ENCODE data around the gene GSG1.
"Not testable (repeated sequence)": the region's sequence is repeated elsewhere in the genome, so short reads cannot be mapped to it uniquely, and the experiment has no call there.

The GSG1 gene

DNA sequence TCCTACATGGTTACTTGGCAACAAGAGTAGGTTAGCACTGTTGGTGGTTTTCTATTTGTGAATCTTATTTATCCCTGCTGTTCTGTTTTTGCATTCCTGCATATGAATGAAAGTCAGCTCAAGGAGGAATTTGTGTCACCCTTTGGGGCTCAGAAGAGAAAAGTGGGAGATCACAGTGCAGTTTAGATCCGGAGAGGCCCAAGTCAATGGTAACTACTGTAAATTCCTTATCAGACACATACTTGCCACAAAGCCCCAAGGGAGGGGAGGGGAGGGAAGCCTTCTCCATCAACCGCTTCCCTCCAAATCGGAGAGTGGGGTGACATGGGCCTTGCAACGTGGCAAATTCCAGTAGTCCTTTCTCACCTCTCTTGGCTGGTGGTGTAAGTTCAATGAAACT, 15.0 kb downstream of the GSG1 start:
- no peak for DNase-seq

DNA sequence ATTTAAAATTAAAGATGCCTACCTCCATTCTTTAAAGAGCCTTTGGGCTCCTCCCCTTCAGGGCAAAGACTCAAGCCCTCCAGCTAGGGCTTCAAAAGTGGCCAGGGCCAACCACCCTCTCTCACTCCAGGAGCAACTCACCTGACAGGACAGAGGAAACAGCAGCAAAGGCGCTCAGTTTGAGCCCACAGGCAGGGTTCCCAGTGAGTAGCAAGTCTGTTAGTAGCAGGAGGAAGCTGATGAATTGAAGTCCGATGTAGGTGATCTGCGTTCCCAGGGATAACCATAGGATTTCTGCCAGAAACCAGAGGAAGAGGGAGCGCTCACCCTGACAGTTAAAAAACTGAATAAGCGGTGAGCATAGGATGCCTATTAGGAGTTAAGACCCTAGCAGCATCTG, 15.7 kb downstream of the GSG1 start:
- DNase-seq: no peak

DNA sequence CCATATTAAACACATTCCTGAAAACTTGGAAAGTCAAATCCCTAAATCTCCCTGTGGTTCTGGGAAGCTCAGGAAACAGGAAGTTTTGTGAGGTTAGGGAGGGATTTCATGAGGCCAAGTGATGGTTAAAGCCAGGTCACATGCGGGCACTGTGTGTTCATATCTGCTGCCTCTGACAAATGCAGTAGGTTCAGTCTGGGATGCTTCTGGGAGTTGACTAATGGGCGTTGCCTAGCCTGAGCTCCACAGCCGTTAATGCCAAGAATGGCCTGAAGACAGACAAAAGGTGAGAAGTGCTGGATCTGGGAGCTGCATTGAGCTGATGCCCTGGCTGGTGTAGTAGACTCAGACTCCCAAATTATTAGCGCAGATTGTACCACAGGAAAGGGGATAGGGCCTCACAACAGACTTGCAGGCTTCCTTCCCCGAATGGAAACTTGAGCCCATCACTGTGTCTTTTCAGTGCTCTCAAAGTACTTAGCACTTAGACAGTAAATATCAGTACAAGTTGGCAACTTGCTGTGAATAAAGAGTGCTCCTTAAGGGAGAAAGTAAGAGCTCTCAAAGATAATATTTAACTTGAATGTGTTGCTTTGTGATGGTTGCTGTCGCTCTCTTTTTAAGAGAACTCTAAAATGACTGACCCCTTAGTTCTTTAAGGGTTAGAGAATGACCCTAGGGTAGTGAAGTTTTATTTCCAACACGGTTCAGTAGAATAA, 17.3 kb downstream of the GSG1 start:
- no peak for DNase-seq

DNA sequence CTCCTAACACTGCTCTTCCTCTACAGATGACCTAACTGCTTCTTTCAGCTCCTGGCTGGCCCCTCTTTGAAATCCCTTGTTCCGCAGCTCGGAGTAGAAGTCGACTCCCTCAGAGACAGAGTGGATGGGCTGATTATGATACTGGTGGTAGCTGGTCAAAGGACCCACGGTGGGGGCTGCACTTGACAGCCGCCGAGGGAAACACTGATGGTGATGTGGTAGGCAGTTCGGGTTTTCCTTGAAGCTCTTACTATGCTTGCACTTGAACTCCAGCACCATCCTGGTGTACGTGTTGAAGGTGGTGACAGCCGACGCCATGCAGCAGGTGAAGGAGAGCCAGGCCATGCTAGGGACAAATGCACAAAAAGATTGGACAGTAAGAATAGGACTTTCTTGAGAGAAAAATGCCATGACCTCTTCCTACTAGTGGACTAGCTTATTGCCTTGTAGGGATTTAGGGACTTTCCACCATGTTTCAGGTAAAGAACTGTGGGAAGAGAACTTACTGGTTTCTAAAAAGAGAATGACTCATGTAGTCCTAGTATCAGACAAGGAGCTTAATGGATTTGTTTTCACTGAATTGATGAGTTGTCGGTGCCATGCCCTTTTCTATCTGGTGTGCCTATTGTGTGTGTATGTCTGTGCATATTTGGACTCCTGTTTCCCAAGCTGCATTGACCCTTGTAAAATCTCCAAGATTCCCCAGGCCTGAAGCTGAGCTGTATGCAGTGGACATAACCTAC, 18.4 kb downstream of the GSG1 start:
- no peak for DNase-seq

DNA sequence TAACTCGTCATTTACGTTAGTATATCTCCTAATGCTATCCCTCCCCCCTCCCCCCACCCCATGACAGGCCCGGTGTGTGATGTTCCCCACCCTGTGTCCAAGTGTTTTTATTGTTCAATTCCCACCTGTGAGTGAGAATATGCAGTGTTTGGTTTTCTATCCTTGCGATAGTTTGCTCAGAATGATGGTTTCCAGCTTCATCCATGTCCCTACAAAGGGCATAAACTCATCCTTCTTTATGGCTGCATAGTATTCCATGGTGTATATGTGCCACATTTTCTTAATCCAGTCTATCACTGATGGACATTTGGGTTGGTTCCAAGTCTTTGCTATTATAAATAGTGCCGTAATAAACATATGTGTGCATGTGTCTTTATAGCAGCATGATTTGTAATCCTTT, 19.8 kb downstream of the GSG1 start:
- DNase-seq: not testable (repeated sequence)

DNA sequence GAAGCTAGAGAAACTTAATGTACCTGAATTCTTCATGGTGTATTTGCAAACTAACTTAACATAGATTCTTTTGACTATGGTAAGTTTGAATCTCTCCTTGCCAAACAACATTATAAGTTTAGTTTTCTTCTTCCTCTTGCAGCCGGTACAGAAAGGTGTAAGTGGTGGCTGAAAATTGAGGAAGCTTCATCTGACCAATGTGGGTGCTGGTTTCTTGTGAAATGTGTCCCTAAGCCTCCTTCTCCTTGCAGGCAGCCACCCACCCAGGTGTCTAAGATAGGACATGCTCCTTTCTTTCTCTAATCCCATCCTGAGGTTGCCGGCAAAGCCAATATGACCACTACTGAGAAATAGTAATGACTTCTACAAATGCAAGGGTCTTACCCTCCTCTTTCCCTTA, 20.6 kb downstream of the GSG1 start:
- no peak for DNase-seq

DNA sequence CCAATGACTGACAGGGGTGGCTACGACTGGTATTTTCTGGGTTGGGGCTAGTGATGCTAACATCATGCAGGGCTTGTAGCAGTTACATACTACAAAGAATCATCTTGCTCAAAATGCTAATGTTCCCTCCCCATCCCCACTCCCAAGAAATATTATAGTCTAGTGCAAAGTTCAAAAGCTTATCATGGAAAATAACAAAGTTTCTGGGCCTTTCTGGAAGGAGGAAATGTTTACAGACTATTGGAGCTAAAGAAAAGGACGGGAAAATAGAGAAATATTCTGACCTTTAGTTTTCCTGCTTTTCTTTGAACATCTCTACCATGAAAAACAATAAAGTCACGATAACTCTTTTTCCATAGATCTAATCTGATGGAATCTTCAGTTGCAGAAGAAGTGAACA, 23.2 kb downstream of the GSG1 start:
- DNase-seq: no peak

DNA sequence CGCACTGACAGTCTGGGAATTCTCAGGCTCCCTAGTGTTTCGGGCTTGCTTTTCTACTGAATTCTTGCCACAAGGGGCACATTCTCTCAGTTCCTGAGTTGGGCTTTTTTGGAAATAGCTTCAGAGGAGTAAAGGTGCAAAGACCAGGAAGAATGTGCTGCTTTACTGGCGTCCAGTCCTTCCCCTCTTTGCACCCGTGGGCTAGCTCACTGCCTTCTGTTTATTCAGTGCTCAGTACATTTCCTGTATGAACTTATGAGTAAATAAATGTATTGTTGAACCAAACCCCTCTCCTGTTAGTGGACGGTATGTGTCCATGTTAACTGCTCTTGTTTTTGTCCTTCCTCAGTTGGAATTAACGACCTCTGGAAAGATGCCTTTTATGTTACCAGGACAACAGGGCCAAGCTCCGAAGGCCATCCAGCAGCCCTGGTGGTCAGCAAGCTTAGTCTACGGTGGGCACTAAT, 24.0 kb downstream of the GSG1 start:
- no peak for DNase-seq

DNA sequence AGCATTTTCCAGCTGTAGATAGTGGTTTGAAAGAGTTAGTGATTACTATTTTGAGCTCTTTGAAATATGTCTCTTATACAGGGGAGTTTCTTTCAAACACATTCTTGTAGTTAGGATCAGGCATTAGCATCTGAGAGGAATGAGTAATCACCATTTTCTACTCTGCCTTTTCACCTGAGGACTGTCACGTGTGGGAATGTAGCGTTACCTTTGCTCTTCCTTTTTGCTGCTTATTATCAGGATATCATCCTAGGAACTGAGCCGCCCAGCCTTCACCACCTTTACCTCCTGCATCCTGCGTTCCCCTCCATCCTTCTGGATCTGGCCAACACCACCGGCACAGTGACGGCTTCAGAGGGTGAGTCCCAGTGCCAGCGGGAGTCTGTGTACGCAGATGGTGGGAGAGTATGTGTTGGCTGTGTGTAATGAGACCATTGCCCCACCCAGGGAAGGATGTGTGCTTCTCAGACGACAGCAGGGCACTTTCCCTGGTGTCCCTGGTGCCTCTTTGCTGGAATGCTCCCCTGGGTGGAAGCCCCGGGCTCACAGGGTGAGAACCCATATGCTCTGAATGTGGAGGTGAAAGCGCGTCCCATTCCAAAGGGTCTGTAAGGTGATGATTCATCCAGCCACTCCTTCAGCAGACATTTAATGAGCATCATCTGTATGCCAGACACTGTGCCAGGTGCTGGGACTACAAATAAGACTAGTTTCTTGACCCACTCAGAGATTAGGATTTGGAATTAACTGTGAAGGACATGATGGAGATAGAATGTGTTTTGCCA, 27.5 kb downstream of the GSG1 start:
- DNase-seq: no peak

DNA sequence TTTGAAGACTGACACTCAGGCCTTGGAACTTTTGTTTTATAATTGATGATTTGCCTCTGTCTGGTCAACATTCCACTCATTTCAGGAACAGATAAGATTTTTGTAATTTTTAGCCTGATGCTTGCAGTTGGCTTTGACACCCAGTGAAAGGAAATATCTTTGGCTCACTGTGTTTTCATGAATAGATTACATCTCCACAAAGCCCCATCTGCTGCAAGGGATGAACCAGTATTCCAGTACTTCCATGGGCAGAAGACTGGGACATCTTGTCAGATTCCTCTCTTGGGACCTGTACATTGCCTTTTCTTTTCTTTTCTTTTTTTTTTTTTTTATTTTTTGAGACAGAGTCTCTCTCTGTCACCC, 28.4 kb downstream of the GSG1 start:
- DNase-seq: no peak

DNA sequence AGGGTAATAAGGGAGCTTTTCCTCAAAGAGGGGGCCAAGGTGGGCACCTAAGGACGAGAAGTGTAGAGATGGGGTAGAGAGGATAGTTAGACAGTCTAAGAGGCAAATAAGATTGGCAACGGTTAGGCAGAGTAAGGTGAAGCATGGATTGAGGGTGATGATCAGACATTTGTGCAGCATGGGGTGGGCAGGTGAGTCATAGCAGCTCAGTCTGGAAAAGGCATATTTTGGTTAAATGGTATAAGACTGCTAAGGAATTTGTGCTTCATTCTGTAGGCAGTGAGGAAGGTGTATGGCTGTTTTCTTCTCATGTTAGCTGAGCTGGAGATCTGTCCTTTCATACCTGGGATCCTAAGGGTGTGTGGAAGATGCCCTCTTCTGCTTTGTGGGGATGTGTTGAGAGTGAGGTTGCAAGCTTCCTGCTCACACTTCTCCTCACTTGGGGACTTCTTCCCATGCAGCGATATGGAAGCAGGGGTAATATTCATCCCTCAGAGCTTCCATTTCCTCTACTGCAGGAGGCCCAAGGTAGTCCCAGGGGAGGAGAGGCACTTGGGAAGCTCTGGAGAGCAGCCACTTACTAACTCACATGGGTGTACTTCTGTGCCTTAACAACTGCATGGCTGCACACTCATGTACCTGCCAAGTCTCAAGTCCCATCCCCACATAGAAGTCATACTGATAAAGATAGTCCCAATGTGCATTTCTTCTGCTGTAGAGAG, 28.9 kb downstream of the GSG1 start:
- no peak for DNase-seq

DNA sequence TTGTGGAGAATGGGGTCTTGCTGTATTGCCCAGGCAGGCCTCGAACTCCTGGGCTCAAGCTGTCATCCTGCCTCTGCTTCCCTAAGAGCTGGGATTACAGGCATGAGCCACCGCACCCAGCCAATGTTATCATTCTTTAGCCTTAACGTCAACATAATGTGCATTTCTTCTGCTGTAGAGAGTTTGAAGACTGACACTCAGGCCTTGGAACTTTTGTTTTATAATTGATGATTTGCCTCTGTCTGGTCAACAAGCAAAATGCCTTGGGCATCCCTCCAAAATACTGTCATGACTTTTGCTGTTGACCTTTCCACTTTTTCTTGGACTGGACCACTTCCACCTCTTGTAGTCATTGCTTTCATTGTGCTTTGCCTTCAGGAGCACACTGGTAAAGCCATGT, 30.3 kb downstream of the GSG1 start:
- no peak for DNase-seq

DNA sequence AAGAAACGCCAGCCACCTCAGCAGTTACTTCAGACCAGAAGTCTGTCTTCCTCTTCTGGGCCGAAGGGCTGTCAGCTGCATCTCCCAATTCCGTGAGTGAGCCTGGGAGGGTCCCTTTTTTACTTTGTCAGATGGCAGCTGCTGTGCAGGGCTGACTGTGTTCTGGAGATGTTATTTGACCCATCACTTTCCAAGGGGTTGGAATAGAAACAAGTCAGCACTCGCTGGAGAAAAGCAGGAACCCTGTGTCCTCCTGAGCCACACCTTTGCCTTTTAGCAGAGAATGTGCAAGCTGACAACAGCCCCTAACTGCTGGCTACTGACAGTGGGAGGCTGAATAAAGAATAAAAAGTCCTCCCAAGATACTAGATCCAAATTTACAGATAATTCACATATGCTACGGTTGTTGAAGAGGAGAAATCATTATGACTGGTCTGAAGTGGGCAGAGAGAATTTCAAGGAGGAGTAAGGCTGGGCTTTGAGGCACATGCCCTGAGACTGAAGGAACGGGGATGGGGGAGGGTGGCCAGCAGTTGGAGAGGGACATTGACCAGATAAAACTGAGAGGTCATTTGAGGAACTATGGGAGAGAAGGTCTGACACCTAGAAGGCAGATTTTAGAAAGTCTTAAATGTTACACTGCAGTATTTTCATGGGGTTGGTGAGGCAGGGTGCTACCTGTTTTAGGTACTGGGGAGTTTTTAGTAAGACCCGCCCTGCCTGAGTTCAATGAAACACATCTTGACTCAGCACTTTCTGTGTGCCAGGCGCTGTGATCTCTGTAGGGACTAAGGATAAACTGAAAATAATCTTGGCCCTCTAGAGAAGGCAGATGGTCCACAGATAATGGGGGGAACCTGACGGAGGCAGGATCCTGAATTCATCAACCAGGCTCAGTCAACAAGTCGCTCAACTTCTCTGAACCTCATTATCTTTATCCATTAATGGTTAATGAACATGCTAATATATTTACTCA, 31.9 kb downstream of the GSG1 start:
- DNase-seq: no peak

DNA sequence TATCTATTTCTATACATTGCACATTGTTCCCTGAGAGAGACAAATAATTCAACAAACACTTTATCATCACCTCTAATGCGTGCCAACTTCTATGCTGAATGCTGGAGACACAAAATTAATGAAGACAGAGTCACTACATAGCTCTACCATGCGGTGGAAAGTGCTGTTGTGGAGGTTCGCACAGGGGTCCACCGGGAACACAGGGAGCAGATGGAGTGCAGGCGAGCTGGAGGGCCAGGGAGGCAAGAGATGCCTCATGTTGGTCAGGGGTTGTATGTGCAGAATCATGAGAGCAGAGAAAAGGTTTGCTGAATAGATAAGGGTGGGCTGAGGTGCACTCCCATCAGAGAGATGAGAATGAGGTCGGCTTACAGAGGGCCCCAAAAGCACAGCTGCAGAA, 34.1 kb downstream of the GSG1 start:
- DNase-seq: no peak

DNA sequence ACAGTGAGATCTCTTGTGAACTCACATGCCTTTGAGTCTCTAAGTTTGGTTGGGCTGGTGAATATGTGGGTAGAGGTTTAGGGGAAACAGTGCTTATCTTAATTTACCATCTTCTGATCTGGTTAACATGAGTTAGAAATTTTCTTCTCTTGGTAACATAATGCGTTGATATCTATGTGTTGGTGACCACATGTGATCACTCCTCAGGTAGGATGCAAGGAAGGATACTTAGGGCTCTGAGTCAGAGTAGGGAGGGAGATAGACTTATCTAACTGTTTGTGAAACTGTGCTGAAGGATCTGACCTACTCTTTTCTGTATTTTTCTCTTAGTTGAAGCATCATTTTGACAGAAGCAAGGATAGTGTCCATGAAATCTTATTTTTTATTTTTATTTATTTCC, 36.1 kb downstream of the GSG1 start:
- no peak for DNase-seq

DNA sequence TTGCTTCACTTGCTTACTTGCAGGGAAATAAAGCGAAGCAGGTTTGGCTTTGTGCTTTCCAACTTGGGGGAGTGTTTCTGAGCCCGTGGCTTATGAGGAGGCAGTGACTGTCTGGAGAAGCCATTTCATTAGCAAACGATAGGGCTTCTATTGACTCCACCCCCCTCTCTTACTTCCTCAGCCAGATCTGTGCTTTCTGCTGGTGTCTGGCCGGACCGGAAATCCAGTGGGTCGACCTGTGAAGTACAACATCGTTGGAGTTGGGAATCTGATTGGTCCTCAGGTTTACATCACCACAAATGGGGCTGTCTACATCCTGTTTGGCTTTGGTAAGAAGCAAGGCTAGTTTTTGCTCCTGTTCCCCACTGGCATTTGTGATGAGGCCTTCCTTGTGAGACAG, 37.0 kb downstream of the GSG1 start:
- DNase-seq: no peak

DNA sequence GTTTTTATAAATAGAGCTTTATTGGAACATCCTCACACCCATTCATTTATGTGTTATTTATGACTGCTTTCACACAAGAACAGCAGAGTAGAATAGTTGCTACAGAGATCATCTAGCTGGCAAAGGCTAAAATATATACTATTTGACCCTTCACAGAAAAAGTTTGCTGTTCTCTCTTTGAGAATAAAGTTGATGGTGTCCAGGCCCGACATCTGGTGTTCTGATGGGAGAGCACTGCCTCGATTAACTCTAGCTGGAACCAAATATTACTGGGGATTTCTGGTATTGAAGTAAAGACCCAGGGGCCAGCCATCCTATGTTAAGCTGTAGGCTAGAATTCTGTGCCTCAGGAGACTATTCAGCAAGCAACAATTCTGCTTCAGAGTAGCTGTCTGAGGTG, 37.5 kb downstream of the GSG1 start:
- no peak for DNase-seq

DNA sequence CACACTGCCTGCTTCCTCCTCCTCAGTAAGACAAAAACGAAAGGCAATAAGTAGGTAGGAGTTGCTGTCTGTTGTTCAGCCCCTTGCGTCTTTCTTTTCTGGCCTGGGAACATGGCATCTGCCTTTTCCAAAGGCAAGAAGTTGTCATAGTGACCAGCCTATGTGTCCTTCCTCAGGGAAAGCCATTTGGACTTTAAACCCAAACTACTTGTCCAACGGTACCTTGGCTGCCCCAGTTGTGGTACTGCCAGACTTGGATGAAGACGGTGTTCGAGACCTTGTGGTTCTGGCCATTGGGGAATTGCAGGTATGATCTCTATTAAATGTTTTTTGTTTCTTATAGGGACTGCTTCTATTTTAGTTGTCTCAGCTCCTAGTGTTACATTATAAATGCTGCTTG, 40.8 kb downstream of the GSG1 start:
- DNase-seq: no peak

DNA sequence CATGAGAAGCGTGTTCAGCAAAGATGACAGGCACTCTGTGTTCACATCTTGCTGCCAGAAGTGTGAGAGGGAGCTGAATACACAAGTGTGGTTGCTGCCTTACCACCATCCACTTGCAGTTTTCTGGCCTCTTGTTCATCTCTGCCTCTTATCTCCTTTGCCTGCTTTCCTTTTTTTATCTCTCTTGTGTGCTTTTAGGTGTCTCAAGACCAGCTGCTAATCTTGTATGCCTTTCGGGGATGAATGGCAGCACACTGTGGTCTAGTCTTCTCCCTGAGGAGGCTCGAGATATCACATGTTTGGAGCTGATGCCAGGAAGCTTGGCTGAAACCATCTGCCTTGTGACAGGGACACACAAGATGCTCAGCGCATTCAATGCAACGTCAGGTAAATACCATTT, 42.1 kb downstream of the GSG1 start:
- no peak for DNase-seq

DNA sequence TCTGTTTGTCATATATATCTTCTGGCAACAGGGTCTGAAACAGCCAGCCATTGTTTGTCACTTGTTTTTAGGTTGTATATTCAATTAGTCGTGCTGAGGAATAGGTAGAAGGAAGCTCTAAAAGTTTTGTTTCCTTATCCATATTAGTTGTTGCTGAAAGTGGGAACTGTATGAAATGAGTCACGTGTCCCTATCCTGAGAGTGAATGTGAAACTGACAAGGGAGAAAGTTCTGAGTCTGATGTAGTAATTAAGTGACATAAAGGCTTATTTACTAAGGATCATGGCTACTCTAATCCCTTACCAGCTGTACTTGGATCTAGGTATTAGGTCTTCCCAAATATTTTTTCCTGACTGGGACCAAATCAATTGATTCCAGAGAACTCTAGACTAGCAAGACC, 42.9 kb downstream of the GSG1 start:
- no peak for DNase-seq

DNA sequence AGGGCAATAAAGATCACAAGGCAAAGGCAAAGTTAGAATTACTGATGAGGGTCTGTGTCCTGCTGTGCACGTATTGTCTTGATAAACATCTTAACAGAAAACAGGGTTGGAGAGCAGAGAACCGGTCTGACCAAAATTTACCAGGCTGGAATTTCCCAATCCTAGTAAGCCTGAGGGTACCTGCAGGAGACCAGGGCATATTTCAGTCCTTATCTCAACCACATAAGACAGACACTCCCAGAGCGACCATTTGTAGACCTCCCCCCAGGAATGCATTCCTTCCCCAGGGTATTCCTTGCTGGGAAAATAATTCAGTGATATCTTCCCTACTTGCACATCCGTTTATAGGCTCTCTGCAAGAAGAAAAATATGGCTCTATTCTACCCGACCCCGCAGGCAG, 49.9 kb downstream of the GSG1 start:
- DNase-seq: not testable (repeated sequence)

DNA sequence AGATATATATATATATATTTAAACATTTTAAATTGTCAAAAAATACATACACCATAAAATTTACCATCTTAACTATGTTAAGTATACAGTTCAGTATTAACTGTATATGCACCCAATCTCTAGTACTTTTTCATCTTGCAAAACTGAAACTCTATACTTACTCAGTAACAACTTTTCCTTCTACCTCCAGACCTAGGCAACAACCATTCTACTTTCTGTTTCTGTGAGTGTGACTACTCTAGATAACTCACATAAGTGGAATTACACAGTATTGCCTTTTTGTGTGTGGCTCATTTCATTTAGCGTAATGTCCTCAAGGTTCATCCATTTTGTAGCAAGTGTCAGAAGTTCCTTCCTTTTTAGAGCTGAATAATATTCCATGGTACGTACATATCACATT, 51.0 kb downstream of the GSG1 start:
- no peak for DNase-seq

Measured in NCI-H510A (cell line).